Vagina (tissue), 2 donors: Measurements from ENCODE around the gene GPRC5B. TPM values are rescaled to one million over a fixed set of nuclear protein-coding genes. Genes with fewer than 3 reads are reported as not detected.

Experiments used
- DNase-seq, 2 donors: peaks; one replicate each; pipeline ENCODE4 v3.0.0-alpha.2; 2017; ENCODE audit errors: extremely low spot score in 2 of 2
- H3K27ac ChIP-seq: fragments of 200-600 bp; sonication (generic); one replicate; pipeline ENCODE4 v1.5.1; 2019
- H3K27me3 ChIP-seq: fragments of 200-600 bp; sonication (generic); one replicate; pipeline ENCODE4 v1.5.1; 2019
- H3K36me3 ChIP-seq, 2 donors: fragments of 200-600 bp; sonication (generic); one replicate each; pipeline ENCODE4 v1.5.1; 2017 to 2019
- H3K4me1 ChIP-seq: fragments of 200-600 bp; sonication (generic); one replicate; pipeline ENCODE4 v1.5.1; 2019
- H3K4me3 ChIP-seq, 2 donors: fragments of 200-600 bp; sonication (generic); 1 replicate in 1 of 2; 2 replicates in 1 of 2; pipeline ENCODE4 v1.5.1; 2016 to 2019
- H3K9me3 ChIP-seq: fragments of 200-600 bp; sonication (generic); one replicate; pipeline ENCODE4 v1.5.1; 2019
- CTCF ChIP-seq, 3 experiments: fragments of 450-650 bp in 2 of 3; fragments of 200-600 bp in 1 of 3; sonication (generic) in 1 of 3; IDR thresholded peaks; one replicate each; pipeline ENCODE4 v1.5.1; 2017 to 2019; ENCODE audit warnings: antibody characterized with exemption in 3 of 3, mild to moderate bottlenecking in 2 of 3, moderate library complexity in 2 of 3
- POLR2A ChIP-seq, 2 donors: fragments of 450-650 bp; IDR thresholded peaks; one replicate each; pipeline ENCODE4 v1.6.1; 2017; ENCODE audit warnings: antibody characterized with exemption in 2 of 2, mild to moderate bottlenecking in 2 of 2, moderate library complexity in 2 of 2
- POLR2AphosphoS5 ChIP-seq, 2 donors: sonication (generic); formaldehyde crosslinking; IDR thresholded peaks; one replicate each; pipeline ENCODE4 v1.9.0; 2017; ENCODE audit warnings: antibody characterized with exemption in 2 of 2, mild to moderate bottlenecking in 2 of 2, low read depth in 1 of 2; ENCODE audit not compliant: insufficient read depth in 1 of 2
- intact Hi-C: fragments of 100-400 bp; cut with DNase I; formaldehyde crosslinking; loops from one replicate; pipeline ENCODE4 v1.15.1; 2023
- total RNA-seq: library from RNA; depleted of rRNA; stranded (reverse); fragments of >200 nt; gene quantifications from one replicate; pipeline ENCODE4 v1.2.3, GENCODE V29; 2016

GPRC5B gene
- total RNA-seq, 1 donor from 2014 or later: 44.7 TPM

- Histone ChIP-seq H3K9me3 (no peaks in the 10 kb centered on the region), H3K27me3 (no peaks in the 10 kb centered on the region), H3K4me3 (no peak overlapping the region), H3K4me1 (no peaks in the 10 kb centered on the region), H3K36me3 (no peaks in the 10 kb centered on the region), H3K27ac (no peak overlapping the region)
- no peak for TF ChIP-seq POLR2A (IDR thresholded peaks at IDR 0.05)
- intact Hi-C loops: no loop called here
- no peak for DNase-seq
These were observed 47.2 kb downstream of the GPRC5B start for GRCh38 chr16:19837331-19837980.

- no peaks in the 10 kb centered on the region for H3K36me3 ChIP-seq
These were observed 48.7 kb downstream of the GPRC5B start for GRCh38 chr16:19835968-19836421.

GRCh38 chr16:19835196-19835595 is 49.5 kb downstream of the GPRC5B start:
- Histone ChIP-seq H3K9me3 (no peaks in the 10 kb centered on the region), H3K27ac (no peak overlapping the region), H3K4me1 (peaks cover 7% of the 10 kb centered on the region), H3K36me3 (no peaks in the 10 kb centered on the region), H3K27me3 (no peaks in the 10 kb centered on the region), H3K4me3 (no peak overlapping the region)
- DNase-seq: no peak
- TF ChIP-seq POLR2A (IDR thresholded peaks at IDR 0.05) (no peak), CTCF (IDR thresholded peaks at IDR 0.05) (no peak), POLR2AphosphoS5 (IDR thresholded peaks at IDR 0.05; ENCODE audit: insufficient read depth in 1 of 2, low read depth in 1 of 2) (no peak)
- intact Hi-C loops: no loop called here

More at GRCh38 chr16:19835968-19836421, 48.7 kb downstream of the GPRC5B start:
- TF ChIP-seq POLR2A (IDR thresholded peaks at IDR 0.05) (no peak), CTCF (IDR thresholded peaks at IDR 0.05) (no peak), POLR2AphosphoS5 (IDR thresholded peaks at IDR 0.05; ENCODE audit: insufficient read depth in 1 of 2, low read depth in 1 of 2) (no peak)
- intact Hi-C loops: no loop called here
- peaks cover 6% of the 10 kb centered on the region for H3K4me1 ChIP-seq
- no peaks in the 10 kb centered on the region for H3K9me3 ChIP-seq
- DNase-seq: no peak
- H3K27me3 ChIP-seq: no peaks in the 10 kb centered on the region
- no peak overlapping the region for H3K4me3 ChIP-seq
- no peak overlapping the region for H3K27ac ChIP-seq

- Histone ChIP-seq H3K36me3 (no peaks in the 10 kb centered on the region), H3K9me3 (no peaks in the 10 kb centered on the region), H3K27me3 (no peaks in the 10 kb centered on the region), H3K4me3 (no peak overlapping the region), H3K4me1 (peaks cover 7% of the 10 kb centered on the region), H3K27ac (no peak overlapping the region)
- DNase-seq: no peak
- no peak for TF ChIP-seq POLR2A (IDR thresholded peaks at IDR 0.05)
- no peak for TF ChIP-seq POLR2AphosphoS5 (IDR thresholded peaks at IDR 0.05; ENCODE audit: insufficient read depth in 1 of 2, low read depth in 1 of 2)
- no peak for TF ChIP-seq CTCF (IDR thresholded peaks at IDR 0.05)
- intact Hi-C loops: no loop called here
These were observed 51.1 kb downstream of the GPRC5B start for GRCh38 chr16:19833581-19833980.

GRCh38 chr16:19833176-19833575 is 51.5 kb downstream of the GPRC5B start:
- Histone ChIP-seq H3K27me3 (no peaks in the 10 kb centered on the region), H3K27ac (no peak overlapping the region), H3K36me3 (no peaks in the 10 kb centered on the region), H3K4me1 (peaks cover 7% of the 10 kb centered on the region), H3K4me3 (no peak overlapping the region), H3K9me3 (no peaks in the 10 kb centered on the region)
- intact Hi-C loops: no loop called here
- no peak for TF ChIP-seq POLR2AphosphoS5 (IDR thresholded peaks at IDR 0.05; ENCODE audit: insufficient read depth in 1 of 2, low read depth in 1 of 2)
- TF ChIP-seq POLR2A (IDR thresholded peaks at IDR 0.05): no peak
- no peak for TF ChIP-seq CTCF (IDR thresholded peaks at IDR 0.05)
- no peak for DNase-seq
